ENCODE data around the gene ADRB2. TPM values are rescaled to one million over a fixed set of nuclear protein-coding genes. Genes with fewer than 3 reads are reported as not detected.

Gene ADRB2
- total RNA-seq, 4 donors from 2014 or later, result 68.8 to 109 (median 86.4) TPM

- no peaks in the 10 kb centered on the region for H3K36me3 ChIP-seq
- no peak for TF ChIP-seq POLR2AphosphoS5 (IDR thresholded peaks at IDR 0.05)
- no peak for TF ChIP-seq CTCF (IDR thresholded peaks at IDR 0.05)
- TF ChIP-seq EP300 (IDR thresholded peaks at IDR 0.05), result no peak
- TF ChIP-seq POLR2A (IDR thresholded peaks at IDR 0.05), result no peak
- WGBS, result 95% methylated on average over 2 of the region's 2 CpGs
- no peaks in the 10 kb centered on the region for H3K9me3 ChIP-seq
- H3K4me3 ChIP-seq, result no peak overlapping the region
- H3K27ac ChIP-seq, result no peak overlapping the region
- no peaks in the 10 kb centered on the region for H3K27me3 ChIP-seq
- peaks cover 17% of the 10 kb centered on the region for H3K4me1 ChIP-seq
- no peak for DNase-seq (ENCODE audit: low spot score in 2 of 2)
Observed at GRCh38 chr5:148847456-148847855, 21.0 kb downstream of the ADRB2 start.

- WGBS, result 72% methylated on average over 3 of the region's 3 CpGs
- H3K4me1 ChIP-seq, result peaks cover 8% of the 10 kb centered on the region
- no peaks in the 10 kb centered on the region for H3K9me3 ChIP-seq
- H3K27me3 ChIP-seq, result no peaks in the 10 kb centered on the region
- no peaks in the 10 kb centered on the region for H3K36me3 ChIP-seq
- DNase-seq (ENCODE audit: low spot score in 2 of 2), result no peak
- TF ChIP-seq POLR2A (IDR thresholded peaks at IDR 0.05), result no peak
- TF ChIP-seq EP300 (IDR thresholded peaks at IDR 0.05), result no peak
- no peak for TF ChIP-seq CTCF (IDR thresholded peaks at IDR 0.05)
- TF ChIP-seq POLR2AphosphoS5 (IDR thresholded peaks at IDR 0.05), result no peak
- no peak overlapping the region for H3K27ac ChIP-seq
- H3K4me3 ChIP-seq, result no peak overlapping the region
Observed at GRCh38 chr5:148848393-148849031, 22.1 kb downstream of the ADRB2 start.

GRCh38 chr5:148849461-148849860 is 23.1 kb downstream of the ADRB2 start:
- no peak for TF ChIP-seq CTCF (IDR thresholded peaks at IDR 0.05)
- no peak for TF ChIP-seq POLR2A (IDR thresholded peaks at IDR 0.05)
- no peak for TF ChIP-seq EP300 (IDR thresholded peaks at IDR 0.05)
- TF ChIP-seq POLR2AphosphoS5 (IDR thresholded peaks at IDR 0.05), result no peak
- no peak for DNase-seq (ENCODE audit: low spot score in 2 of 2)
- WGBS, result 93% methylated on average over 4 of the region's 4 CpGs
- H3K4me3 ChIP-seq, result no peak overlapping the region
- no peaks in the 10 kb centered on the region for H3K36me3 ChIP-seq
- H3K4me1 ChIP-seq, result no peaks in the 10 kb centered on the region
- no peak overlapping the region for H3K27ac ChIP-seq
- H3K9me3 ChIP-seq, result no peaks in the 10 kb centered on the region
- H3K27me3 ChIP-seq, result no peaks in the 10 kb centered on the region

GRCh38 chr5:148850836-148851235 is 24.4 kb downstream of the ADRB2 start:
- WGBS, result 88% methylated on average over 2 of the region's 2 CpGs
- peaks cover 8% of the 10 kb centered on the region for H3K4me1 ChIP-seq
- H3K4me3 ChIP-seq, result no peak overlapping the region
- no peaks in the 10 kb centered on the region for H3K9me3 ChIP-seq
- no peak overlapping the region for H3K27ac ChIP-seq
- DNase-seq (ENCODE audit: low spot score in 2 of 2), result no peak
- TF ChIP-seq EP300 (IDR thresholded peaks at IDR 0.05) (no peak), POLR2AphosphoS5 (IDR thresholded peaks at IDR 0.05) (no peak), POLR2A (IDR thresholded peaks at IDR 0.05) (no peak), CTCF (IDR thresholded peaks at IDR 0.05) (no peak)
- H3K36me3 ChIP-seq, result no peaks in the 10 kb centered on the region
- no peaks in the 10 kb centered on the region for H3K27me3 ChIP-seq

GRCh38 chr5:148853868-148854267 is 27.5 kb downstream of the ADRB2 start:
- H3K36me3 ChIP-seq, result no peaks in the 10 kb centered on the region
- 93% methylated on average over 2 of the region's 2 CpGs for WGBS
- no peak overlapping the region for H3K4me3 ChIP-seq
- no peak overlapping the region for H3K27ac ChIP-seq
- H3K4me1 ChIP-seq, result peaks cover 14% of the 10 kb centered on the region
- no peaks in the 10 kb centered on the region for H3K27me3 ChIP-seq
- DNase-seq (ENCODE audit: low spot score in 2 of 2), result no peak
- TF ChIP-seq CTCF (IDR thresholded peaks at IDR 0.05), result no peak
- TF ChIP-seq POLR2AphosphoS5 (IDR thresholded peaks at IDR 0.05), result no peak
- TF ChIP-seq POLR2A (IDR thresholded peaks at IDR 0.05), result no peak
- TF ChIP-seq EP300 (IDR thresholded peaks at IDR 0.05), result no peak
- no peaks in the 10 kb centered on the region for H3K9me3 ChIP-seq
